PFSK-1 (cell line): ENCODE measurements around the gene FBXO48.

Experiments
- POLR2AphosphoS5 ChIP-seq: IDR thresholded peaks from 2 replicates; pipeline ENCODE4 v1.6.1; 2012; ENCODE audit warnings: low read depth, mild to moderate bottlenecking, control low read depth, low read length, moderate library complexity
- TAF1 ChIP-seq: IDR thresholded peaks from 2 replicates; pipeline ENCODE4 v1.6.1; 2012; ENCODE audit warnings: low read length, control low read depth, borderline replicate concordance; ENCODE audit not compliant: insufficient read depth

DNA sequence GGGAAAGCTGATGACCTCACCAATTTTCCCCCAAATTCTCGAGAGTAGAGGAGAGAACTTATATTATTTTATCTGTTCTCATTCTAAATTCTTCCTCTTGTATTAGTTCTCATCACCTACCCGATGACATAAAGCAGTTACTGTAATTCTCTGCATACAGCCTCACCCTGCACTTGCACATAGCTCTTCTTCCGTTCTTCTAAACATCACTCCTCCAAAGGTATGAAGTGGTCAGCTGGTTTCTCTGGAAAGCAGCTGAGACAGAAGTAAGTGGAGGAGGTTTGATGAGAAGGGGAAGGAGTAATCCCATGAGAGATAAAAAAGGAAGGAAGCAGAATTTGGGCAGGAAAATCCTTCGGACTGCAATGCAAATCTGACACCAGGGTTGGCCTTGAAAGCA, 39.0 kb downstream of the FBXO48 start:
- TF ChIP-seq POLR2AphosphoS5 (no peak), TAF1 (no peak)
